ENCODE results near the gene ATP6V0A1. TPM values are rescaled to one million over a fixed set of nuclear protein-coding genes. Genes with fewer than 3 reads are reported as not detected.
"Not testable (repeated sequence)": the region's sequence is repeated elsewhere in the genome, so short reads cannot be mapped to it uniquely, and the experiment has no call there.

The ATP6V0A1 gene
- total RNA-seq, 1 experiment from 2014 or later: 82.8 TPM

DNA sequence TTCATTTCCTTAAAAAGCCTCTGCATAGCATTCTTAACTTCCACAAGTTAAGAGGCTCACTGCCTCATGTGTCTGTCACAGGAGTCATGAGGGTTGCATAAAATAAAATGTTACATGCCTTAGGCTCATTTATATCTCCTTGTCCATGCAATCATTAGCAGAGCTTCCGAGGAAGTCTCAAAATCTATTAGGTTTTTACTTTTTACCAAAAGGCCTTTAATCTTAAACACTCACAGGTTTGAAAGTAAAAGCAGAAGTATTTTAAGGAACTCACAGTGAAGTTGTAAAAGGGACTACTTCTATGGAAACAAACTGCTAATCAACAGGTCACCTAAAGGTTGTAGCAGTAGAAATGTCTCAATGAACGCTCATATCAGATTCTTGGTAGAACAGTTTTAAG lies 5.2 kb upstream of the ATP6V0A1 start:
- intact Hi-C loops (cut with micrococcal nuclease; ENCODE audit: unreplicated experiment): no loop called here
- Histone ChIP-seq H3K9me3 (no peaks in the 10 kb centered on the region), H3K36me3 (ENCODE audit: control insufficient read depth, insufficient read depth, low read length) (no peaks in the 10 kb centered on the region), H3K4me3 (ENCODE audit: low read depth, low read length) (no peak overlapping the region), H3K27me3 (replicated peaks; ENCODE audit: control insufficient read depth, insufficient read depth, low read length) (no peaks in the 10 kb centered on the region), H3K4me1 (peaks cover 11% of the 10 kb centered on the region)
- ChIA-PET POLR2A (no interaction called here), CTCF (no interaction called here)
- Mint-ChIP-seq H3K4me3 (ENCODE audit: unreplicated experiment) (no peak overlapping the region), H3K9me3 (ENCODE audit: unreplicated experiment) (no peaks in the 10 kb centered on the region), H3K27me3 (ENCODE audit: insufficient read depth, unreplicated experiment) (no peaks in the 10 kb centered on the region), H3K4me1 (ENCODE audit: low read depth, unreplicated experiment) (peaks cover 14% of the 10 kb centered on the region), H3K36me3 (ENCODE audit: insufficient read depth, unreplicated experiment) (peaks cover 7% of the 10 kb centered on the region), H3K27ac (ENCODE audit: unreplicated experiment) (no peak overlapping the region)
- no peak for DNase-seq
- BruUV-seq (replicated peaks): no TSS peak
- TF ChIP-seq, protein P1, sequence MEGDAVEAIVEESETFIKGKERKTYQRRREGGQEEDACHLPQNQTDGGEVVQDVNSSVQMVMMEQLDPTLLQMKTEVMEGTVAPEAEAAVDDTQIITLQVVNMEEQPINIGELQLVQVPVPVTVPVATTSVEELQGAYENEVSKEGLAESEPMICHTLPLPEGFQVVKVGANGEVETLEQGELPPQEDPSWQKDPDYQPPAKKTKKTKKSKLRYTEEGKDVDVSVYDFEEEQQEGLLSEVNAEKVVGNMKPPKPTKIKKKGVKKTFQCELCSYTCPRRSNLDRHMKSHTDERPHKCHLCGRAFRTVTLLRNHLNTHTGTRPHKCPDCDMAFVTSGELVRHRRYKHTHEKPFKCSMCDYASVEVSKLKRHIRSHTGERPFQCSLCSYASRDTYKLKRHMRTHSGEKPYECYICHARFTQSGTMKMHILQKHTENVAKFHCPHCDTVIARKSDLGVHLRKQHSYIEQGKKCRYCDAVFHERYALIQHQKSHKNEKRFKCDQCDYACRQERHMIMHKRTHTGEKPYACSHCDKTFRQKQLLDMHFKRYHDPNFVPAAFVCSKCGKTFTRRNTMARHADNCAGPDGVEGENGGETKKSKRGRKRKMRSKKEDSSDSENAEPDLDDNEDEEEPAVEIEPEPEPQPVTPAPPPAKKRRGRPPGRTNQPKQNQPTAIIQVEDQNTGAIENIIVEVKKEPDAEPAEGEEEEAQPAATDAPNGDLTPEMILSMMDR (IDR thresholded peaks at IDR 0.05; ENCODE audit: insufficient read depth in 1 of 2, low read depth in 1 of 2, low read length in 1 of 2, severe bottlenecking in 1 of 2, unreplicated experiment in 1 of 2): no peak

DNA sequence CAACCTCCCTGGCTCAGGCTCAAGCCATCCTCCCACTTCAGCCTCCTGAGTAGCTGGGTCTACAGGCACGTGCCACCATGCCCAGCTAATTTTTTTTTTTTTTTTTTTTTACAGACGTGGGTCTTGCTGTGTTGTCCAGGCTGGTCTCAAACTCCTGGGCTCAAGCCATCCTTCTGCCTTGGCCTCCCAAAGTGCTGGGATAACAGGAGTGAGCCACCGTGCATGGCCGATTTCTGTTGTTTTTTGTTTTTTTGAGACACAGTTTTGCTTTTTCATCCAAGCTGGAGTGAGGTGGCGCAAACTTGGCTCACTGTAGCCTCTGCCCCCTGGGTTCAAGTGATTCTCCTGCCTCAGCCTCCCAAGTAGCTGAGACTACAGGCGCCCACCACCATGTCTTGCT lies 3.7 kb upstream of the ATP6V0A1 start:
- H3K27ac Mint-ChIP-seq (ENCODE audit: unreplicated experiment); H3K27me3 ChIP-seq (replicated peaks; ENCODE audit: control insufficient read depth, insufficient read depth, low read length); H3K4me3 Mint-ChIP-seq (ENCODE audit: unreplicated experiment); intact Hi-C loops (cut with micrococcal nuclease; ENCODE audit: unreplicated experiment); POLR2A ChIA-PET; BruUV-seq (replicated peaks); H3K36me3 ChIP-seq (ENCODE audit: control insufficient read depth, insufficient read depth, low read length); H3K4me3 ChIP-seq (ENCODE audit: low read depth, low read length); H3K9me3 ChIP-seq; H3K27me3 Mint-ChIP-seq (ENCODE audit: insufficient read depth, unreplicated experiment); H3K9me3 Mint-ChIP-seq (ENCODE audit: unreplicated experiment); DNase-seq: not testable (repeated sequence)
- peaks cover 18% of the 10 kb centered on the region for H3K36me3 Mint-ChIP-seq (ENCODE audit: insufficient read depth, unreplicated experiment)
- H3K4me1 ChIP-seq: peaks cover 14% of the 10 kb centered on the region
- CTCF ChIA-PET: interaction anchor here (0.6 to 0.9 kb wide), 2 partner anchors 47 to 72 kb away, joined by 5 read pairs; no protein-coding TSS in a partner anchor
- peaks cover 18% of the 10 kb centered on the region for H3K4me1 Mint-ChIP-seq (ENCODE audit: low read depth, unreplicated experiment)

DNA sequence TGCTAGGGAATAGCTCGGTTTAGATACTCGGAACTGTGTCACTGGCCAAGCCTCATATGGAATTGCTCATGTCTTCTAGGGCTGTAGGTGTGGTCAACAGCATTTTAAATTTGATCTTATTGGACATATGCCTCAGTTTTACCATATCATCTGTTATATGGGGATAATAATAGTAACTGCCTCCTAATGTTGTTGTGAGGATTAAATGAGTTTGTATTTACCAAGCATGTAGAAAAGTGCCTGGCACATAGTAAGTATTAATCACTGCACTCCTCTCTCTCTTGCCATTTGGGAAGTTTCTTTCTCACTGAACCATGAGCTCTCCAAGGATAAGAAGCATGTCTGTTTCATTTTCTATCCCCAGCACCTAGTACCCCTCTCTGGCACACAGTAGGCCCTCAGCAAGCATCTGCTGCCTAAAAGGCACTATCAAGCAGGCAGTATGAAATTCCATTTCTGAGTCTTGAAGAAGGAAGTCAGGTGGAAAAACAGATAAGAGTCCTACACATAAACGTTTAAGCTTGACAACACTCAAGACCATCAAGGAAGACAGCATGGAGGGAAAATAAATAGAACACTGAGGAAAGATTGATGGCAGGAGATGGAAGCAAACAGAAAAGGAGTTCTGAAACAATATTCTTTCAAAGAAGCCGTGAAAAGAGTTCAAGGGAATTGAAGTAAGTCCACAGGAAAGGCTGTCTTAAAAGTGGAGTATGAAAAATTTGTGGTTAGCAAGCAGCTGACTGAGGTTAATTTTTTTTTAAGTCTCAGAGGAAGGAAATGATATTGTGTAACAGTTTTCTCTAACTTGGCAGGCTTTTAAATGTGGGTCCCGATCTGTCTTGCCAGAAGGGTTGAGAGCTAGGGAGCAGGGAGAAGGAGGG lies 2.2 kb upstream of the ATP6V0A1 start:
- H3K36me3 Mint-ChIP-seq (ENCODE audit: insufficient read depth, unreplicated experiment): peaks cover 28% of the 10 kb centered on the region

More for the DNA sequence above, 2.2 kb upstream of the ATP6V0A1 start:
- no peak overlapping the region for H3K27ac Mint-ChIP-seq (ENCODE audit: unreplicated experiment)
- TF ChIP-seq, protein P1 (IDR thresholded peaks at IDR 0.05; ENCODE audit: insufficient read depth in 1 of 2, low read depth in 1 of 2, low read length in 1 of 2, severe bottlenecking in 1 of 2, unreplicated experiment in 1 of 2): no peak
- Histone ChIP-seq H3K36me3 (ENCODE audit: control insufficient read depth, insufficient read depth, low read length) (no peaks in the 10 kb centered on the region), H3K4me1 (peaks cover 21% of the 10 kb centered on the region), H3K9me3 (no peaks in the 10 kb centered on the region), H3K4me3 (ENCODE audit: low read depth, low read length) (no peak overlapping the region), H3K27me3 (replicated peaks; ENCODE audit: control insufficient read depth, insufficient read depth, low read length) (no peaks in the 10 kb centered on the region)
- CTCF ChIA-PET: no interaction called here
- no peaks in the 10 kb centered on the region for H3K9me3 Mint-ChIP-seq (ENCODE audit: unreplicated experiment)
- H3K4me1 Mint-ChIP-seq (ENCODE audit: low read depth, unreplicated experiment): peaks cover 24% of the 10 kb centered on the region
- intact Hi-C loops (cut with micrococcal nuclease; ENCODE audit: unreplicated experiment): no loop called here
- POLR2A ChIA-PET: no interaction called here
- H3K4me3 Mint-ChIP-seq (ENCODE audit: unreplicated experiment): peak overlapping the region; percentile 5
- BruUV-seq (replicated peaks): no TSS peak
- DNase-seq: no peak
- H3K27me3 Mint-ChIP-seq (ENCODE audit: insufficient read depth, unreplicated experiment): no peaks in the 10 kb centered on the region
